NCI-H1436 (cell line): ENCODE data around the gene LIPC.
A peak's percentile ranks its signal among the peaks of the same experiment; 100 is the strongest.

Experiments used
- DNase-seq: peaks from one replicate; lab custom pipeline; 2025; lab: John Stamatoyannopoulos, UW

LIPC gene

GRCh38 chr15:58406811-58407210 is 25.0 kb upstream of the LIPC start:
- no peak for DNase-seq

GRCh38 chr15:58407236-58407775 is 24.5 kb upstream of the LIPC start:
- no peak for DNase-seq

- no peak for DNase-seq
Observed at GRCh38 chr15:58407778-58408177, 24.0 kb upstream of the LIPC start.

DNA sequence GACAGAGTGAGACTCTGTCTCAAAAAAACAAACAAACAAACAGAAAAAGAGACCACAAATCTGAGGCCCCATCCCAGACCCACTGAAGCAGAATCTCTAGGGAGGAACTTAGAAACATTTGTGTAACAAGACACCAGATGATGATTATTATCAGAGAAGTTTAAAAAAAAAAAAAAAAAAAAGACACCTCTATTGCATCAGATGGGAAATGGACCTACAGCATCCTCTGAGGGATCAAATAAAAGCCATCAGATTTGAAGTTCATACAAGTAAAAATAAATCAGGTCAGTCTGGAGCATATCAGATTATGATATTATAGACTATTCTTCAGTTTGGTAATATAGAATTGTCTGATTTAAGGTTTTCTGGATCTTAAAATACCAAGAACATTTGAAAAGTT is 21.9 kb upstream of the LIPC start:
- no peak for DNase-seq

- DNase-seq: peak; percentile 18
Observed at GRCh38 chr15:58410353-58410752, 21.4 kb upstream of the LIPC start.

DNA sequence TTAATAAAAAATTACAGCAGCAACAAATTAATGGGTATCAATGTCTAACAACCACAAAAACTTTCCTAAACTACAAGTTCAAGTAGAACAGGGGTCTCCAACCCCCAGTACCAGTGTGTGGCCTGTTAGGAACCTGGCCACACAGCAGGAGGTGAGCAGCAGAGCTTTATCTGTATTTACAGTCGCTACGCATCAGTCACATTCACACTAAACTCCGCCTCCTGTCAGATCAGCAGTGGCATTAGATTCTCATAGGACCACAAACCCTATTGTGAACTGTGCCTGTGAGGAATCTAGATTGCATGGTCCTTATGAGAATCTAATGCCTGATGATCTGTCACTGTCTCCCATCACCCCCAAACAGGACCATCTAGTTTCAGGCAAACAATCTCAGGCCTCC is 18.5 kb upstream of the LIPC start:
- DNase-seq: no peak

GRCh38 chr15:58415636-58416035 is 16.2 kb upstream of the LIPC start:
- DNase-seq: no peak

- DNase-seq: no peak
Observed at GRCh38 chr15:58416963-58417362, 14.8 kb upstream of the LIPC start.

- no peak for DNase-seq
Observed at GRCh38 chr15:58418135-58418534, 13.7 kb upstream of the LIPC start.

- no peak for DNase-seq
Observed at GRCh38 chr15:58419803-58420524, 11.8 kb upstream of the LIPC start.

DNA sequence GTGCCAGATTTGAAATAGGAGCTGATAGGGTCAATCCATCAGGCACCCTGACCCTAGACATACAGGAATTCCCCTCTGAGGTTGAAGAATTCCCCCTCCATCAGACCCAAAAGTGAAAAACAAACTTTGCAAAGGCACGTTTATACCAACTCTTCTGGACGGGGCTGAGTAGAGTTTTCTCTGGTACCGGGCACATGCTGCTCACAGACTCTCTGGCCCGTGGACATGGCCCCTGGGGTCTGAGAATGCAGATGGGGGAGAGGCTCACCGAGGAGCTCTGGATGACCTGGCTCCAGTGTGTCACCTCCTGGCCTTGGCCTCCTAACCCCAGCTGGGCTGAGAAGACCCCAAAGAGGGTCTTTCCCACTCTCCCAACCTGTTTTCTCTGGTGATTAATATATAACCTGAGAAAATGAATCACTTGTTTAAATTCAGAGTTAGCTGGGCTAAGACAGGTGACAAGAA is 11.2 kb upstream of the LIPC start:
- DNase-seq: no peak

GRCh38 chr15:58423205-58423604 is 8.6 kb upstream of the LIPC start:
- no peak for DNase-seq

- DNase-seq: no peak
Observed at GRCh38 chr15:58423831-58424608, 7.8 kb upstream of the LIPC start.

GRCh38 chr15:58424722-58425121 is 7.1 kb upstream of the LIPC start:
- no peak for DNase-seq

DNA sequence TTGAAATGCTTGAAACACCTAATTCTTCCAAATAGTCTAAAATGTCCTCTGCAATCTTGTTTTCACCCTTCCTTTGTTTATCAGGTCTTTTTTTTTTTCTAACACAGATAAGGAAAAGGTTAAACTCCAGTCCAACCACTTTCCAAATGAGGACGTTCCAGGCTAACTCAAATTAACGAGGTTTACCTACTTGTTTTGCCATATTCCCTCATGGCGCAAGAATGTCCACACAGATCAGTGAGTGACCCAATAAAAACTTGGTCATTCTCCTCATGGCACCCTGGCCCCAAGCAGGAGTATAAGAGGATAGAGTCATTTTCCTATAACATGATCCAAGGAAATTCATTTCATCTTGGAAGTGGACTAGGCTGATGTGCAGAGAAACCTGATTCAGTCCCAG is 6.6 kb upstream of the LIPC start:
- DNase-seq: no peak

GRCh38 chr15:58425834-58426233 is 6.0 kb upstream of the LIPC start:
- DNase-seq: no peak

GRCh38 chr15:58426501-58426900 is 5.3 kb upstream of the LIPC start:
- no peak for DNase-seq

- no peak for DNase-seq
Observed at GRCh38 chr15:58427987-58428386, 3.8 kb upstream of the LIPC start.

GRCh38 chr15:58430224-58430787 is 1.5 kb upstream of the LIPC start:
- DNase-seq: no peak

DNA sequence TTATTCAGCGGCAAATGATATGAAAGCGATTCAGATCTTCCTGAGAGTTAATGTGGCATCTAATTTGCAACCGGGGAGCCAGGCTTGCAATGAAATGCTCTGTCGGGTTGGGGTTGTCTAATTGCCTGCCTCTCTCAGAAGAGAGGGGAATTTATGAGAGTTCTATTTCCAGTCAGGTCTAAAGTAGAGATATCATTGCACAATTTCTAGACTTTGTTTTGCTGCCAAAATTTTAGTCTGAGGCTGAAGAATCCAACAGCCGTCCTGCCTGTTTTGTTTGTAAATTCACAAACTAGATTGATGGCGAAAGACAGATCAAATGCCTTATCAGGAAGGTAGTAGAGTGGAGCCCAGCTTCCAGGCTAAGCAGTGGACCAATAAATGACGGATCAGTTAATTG is 610 bp downstream of the LIPC start:
- no peak for DNase-seq

DNA sequence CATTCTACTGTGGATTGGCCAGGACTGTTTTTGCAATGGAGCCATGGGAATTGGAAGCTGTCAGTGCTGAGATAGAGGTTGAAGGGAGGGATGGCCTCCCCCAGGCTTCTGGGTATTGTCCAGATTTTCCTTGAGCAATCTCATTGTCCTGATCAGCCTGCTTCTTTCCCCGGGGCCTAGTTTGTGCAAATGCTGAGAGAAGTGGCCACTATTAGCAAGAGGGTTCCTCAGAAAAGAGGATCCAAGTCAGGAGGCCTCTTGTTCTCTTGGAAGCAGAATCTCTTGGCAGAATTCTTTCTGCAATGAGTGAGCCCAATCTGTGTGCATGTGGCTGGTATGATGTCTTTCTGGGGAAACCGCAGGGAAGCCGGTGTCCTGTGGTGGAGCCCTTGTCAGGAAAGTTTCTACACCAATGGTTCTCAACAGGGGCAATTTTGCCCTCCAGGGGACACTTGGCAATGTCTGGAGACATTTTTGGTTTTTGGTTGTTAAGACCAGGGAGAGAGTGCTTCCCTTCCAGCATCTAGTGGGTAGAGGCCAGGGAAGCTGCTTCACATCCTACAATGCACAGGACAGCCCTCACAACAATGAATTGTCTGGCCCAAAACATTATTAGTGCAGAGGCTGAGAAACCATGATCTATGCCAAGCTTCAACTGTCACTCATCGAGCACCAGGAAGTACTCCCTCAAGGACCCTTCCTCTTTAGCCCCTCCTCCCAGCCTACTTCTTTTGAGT is 2.0 kb downstream of the LIPC start:
- DNase-seq: no peak

DNA sequence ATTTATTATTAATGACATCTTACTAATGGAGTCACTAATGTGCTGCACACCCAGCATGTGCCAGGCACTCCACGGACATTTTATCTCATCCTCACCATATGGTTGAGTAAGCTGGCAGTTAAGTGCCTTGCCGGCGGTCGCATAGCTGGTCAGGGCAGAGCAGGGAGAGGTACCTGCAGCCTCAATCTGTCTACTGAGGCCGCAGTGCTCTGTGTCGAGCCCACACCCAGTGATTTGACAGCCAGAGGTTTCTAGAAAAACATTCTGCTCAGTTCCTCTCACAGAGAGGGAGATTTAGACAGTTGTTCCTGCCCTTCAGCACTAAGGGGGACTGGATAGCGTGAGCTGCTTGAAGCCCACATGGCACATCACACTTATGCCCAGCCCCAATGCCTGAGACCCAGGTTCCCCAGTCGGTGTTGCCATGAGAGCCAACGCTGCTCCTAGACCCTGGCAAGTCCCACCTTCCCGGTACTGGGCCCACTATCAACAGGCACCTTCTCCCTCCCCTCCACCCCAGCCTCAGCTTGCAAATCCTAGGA is 2.6 kb downstream of the LIPC start:
- no peak for DNase-seq
